Prostate gland (tissue), 2 donors: ENCODE measurements around the gene SLC25A29. TPM values are rescaled to one million over a fixed set of nuclear protein-coding genes. Genes with fewer than 3 reads are reported as not detected.

ENCODE experiments used
- DNase-seq: peaks from one replicate; pipeline ENCODE4 v3.0.0-alpha.2; 2019; ENCODE audit warnings: low spot score
- H3K27ac ChIP-seq, 2 donors: fragments of 200-600 bp; sonication (generic); 2 replicates each; pipeline ENCODE4 v1.5.1; 2017 to 2019
- H3K27me3 ChIP-seq: fragments of 200-600 bp; sonication (generic); replicated peaks from 2 replicates; pipeline ENCODE4 v1.5.1; 2019; ENCODE audit not compliant: insufficient read depth
- H3K36me3 ChIP-seq, 2 donors: fragments of 200-600 bp; sonication (generic); 1 replicate in 1 of 2; 2 replicates in 1 of 2; pipeline versions ENCODE4 v1.5.1 to v1.8.1; 2017 to 2019
- H3K4me1 ChIP-seq: fragments of 200-600 bp; sonication (generic); replicated peaks from 2 replicates; pipeline ENCODE4 v1.5.1; 2019
- H3K4me3 ChIP-seq, 2 donors: fragments of 200-600 bp; sonication (generic); 2 replicates each; pipeline ENCODE4 v1.5.1; 2017 to 2019
- H3K9me3 ChIP-seq: fragments of 200-600 bp; sonication (generic); 2 replicates; pipeline ENCODE4 v1.5.1; 2017
- CTCF ChIP-seq, 4 experiments: fragments of 200-600 bp in 2 of 4; fragments of 450-650 bp in 2 of 4; sonication (generic) in 2 of 4; IDR thresholded peaks; 1 replicate in 3 of 4; 2 replicates in 1 of 4; pipeline ENCODE4 v1.5.1; 2016 to 2019; ENCODE audit warnings: antibody characterized with exemption in 4 of 4, mild to moderate bottlenecking in 2 of 4, moderate library complexity in 2 of 4
- POLR2A ChIP-seq: fragments of 450-650 bp; IDR thresholded peaks from one replicate; pipeline ENCODE4 v1.6.1; 2016; ENCODE audit warnings: antibody characterized with exemption, mild to moderate bottlenecking
- POLR2AphosphoS5 ChIP-seq: sonication (generic); formaldehyde crosslinking; IDR thresholded peaks from one replicate; pipeline ENCODE4 v1.6.1; 2017; ENCODE audit warnings: antibody characterized with exemption
- WGBS: methylation state at CpG from one replicate; pipeline ENCODE4 v1.1.5; 2018; 5-methylcytosine and 5-hydroxymethylcytosine counted together
- intact Hi-C: fragments of 100-400 bp; cut with DNase I; formaldehyde crosslinking; loops from one replicate; pipeline ENCODE4 v1.14.2; 2022
- total RNA-seq, 2 donors: library from RNA; depleted of rRNA; stranded (reverse); fragments of >200 nt; gene quantifications; one replicate each; pipeline ENCODE4 v1.1.0, GENCODE V29; 2016

The SLC25A29 gene
- total RNA-seq, 2 donors from 2014 or later: 147 to 169 TPM

GRCh38 chr14:100334904-100335303 is 28.7 kb upstream of the SLC25A29 start:
- H3K27me3 ChIP-seq: no peaks in the 10 kb centered on the region
- DNase-seq: no peak
- no peaks in the 10 kb centered on the region for H3K4me1 ChIP-seq
- WGBS: 90% methylated on average over 12 of the region's 12 CpGs
- H3K36me3 ChIP-seq: peaks cover 0 to 3% of the 10 kb centered on the region in 2 donors
- TF ChIP-seq POLR2AphosphoS5: no peak
- no peak for TF ChIP-seq CTCF (IDR thresholded peaks at IDR 0.05)
- TF ChIP-seq POLR2A: no peak
- no peaks in the 10 kb centered on the region for H3K9me3 ChIP-seq
- intact Hi-C loops: no loop called here
- no peak overlapping the region for H3K4me3 ChIP-seq
- no peak overlapping the region for H3K27ac ChIP-seq

- Histone ChIP-seq H3K36me3 (peaks cover 0 to 3% of the 10 kb centered on the region in 2 donors), H3K27ac (no peak overlapping the region), H3K9me3 (no peaks in the 10 kb centered on the region), H3K4me3 (no peak overlapping the region), H3K27me3 (no peaks in the 10 kb centered on the region), H3K4me1 (no peaks in the 10 kb centered on the region)
- DNase-seq: no peak
- WGBS: 88% methylated on average over 7 of the region's 7 CpGs
- intact Hi-C loops: no loop called here
- no peak for TF ChIP-seq POLR2AphosphoS5
- no peak for TF ChIP-seq CTCF (IDR thresholded peaks at IDR 0.05)
- no peak for TF ChIP-seq POLR2A
Observed at GRCh38 chr14:100333827-100334226, 27.6 kb upstream of the SLC25A29 start.

- DNase-seq: no peak
- no peaks in the 10 kb centered on the region for H3K27me3 ChIP-seq
- H3K9me3 ChIP-seq: no peaks in the 10 kb centered on the region
- no peak overlapping the region for H3K4me3 ChIP-seq
- TF ChIP-seq POLR2AphosphoS5: no peak
- no peak for TF ChIP-seq CTCF (IDR thresholded peaks at IDR 0.05)
- TF ChIP-seq POLR2A: no peak
- WGBS: 94% methylated on average over 8 of the region's 8 CpGs
- H3K27ac ChIP-seq: no peak overlapping the region
- H3K4me1 ChIP-seq: no peaks in the 10 kb centered on the region
- intact Hi-C loops: no loop called here
- peaks cover 0 to 3% of the 10 kb centered on the region in 2 donors for H3K36me3 ChIP-seq
Observed at GRCh38 chr14:100333311-100333710, 27.1 kb upstream of the SLC25A29 start.

- no peaks in the 10 kb centered on the region for H3K27me3 ChIP-seq
- H3K4me1 ChIP-seq: no peaks in the 10 kb centered on the region
- intact Hi-C loops: no loop called here
- no peaks in the 10 kb centered on the region for H3K9me3 ChIP-seq
- no peak overlapping the region for H3K27ac ChIP-seq
- no peak for DNase-seq
- 73% methylated on average over 8 of the region's 8 CpGs for WGBS
- H3K4me3 ChIP-seq: no peak overlapping the region
- peaks cover 0 to 1% of the 10 kb centered on the region in 2 donors for H3K36me3 ChIP-seq
- TF ChIP-seq CTCF (IDR thresholded peaks at IDR 0.05) (no peak), POLR2AphosphoS5 (no peak), POLR2A (no peak)
Observed at GRCh38 chr14:100332797-100333196, 26.6 kb upstream of the SLC25A29 start.

GRCh38 chr14:100332071-100332639 is 25.9 kb upstream of the SLC25A29 start:
- H3K36me3 ChIP-seq: no peaks in the 10 kb centered on the region
- intact Hi-C loops: no loop called here
- no peaks in the 10 kb centered on the region for H3K9me3 ChIP-seq
- no peaks in the 10 kb centered on the region for H3K4me1 ChIP-seq
- no peak for DNase-seq
- WGBS: 82% methylated on average over 11 of the region's 11 CpGs
- H3K27me3 ChIP-seq: no peaks in the 10 kb centered on the region
- H3K4me3 ChIP-seq: no peak overlapping the region
- TF ChIP-seq POLR2A (no peak), POLR2AphosphoS5 (no peak)
- H3K27ac ChIP-seq: no peak overlapping the region
